Activated T-helper 1 cell treated with anti-CD3 and anti-CD28 coated beads, Interleukin-12 subunit alpha, Interleukin-12 subunit beta, Interleukin-2, Interleukin-4 antibody, amounts not matched to agents 30 ng/mL and 10 ng/mL and 1 ng/mL, durations not matched to agents 14 hours and 24 hours and 36 hours (primary cell): ENCODE data around the gene SLC41A3. TPM values are rescaled to one million over a fixed set of nuclear protein-coding genes. Genes with fewer than 3 reads are reported as not detected.
"Not testable (repeated sequence)": the region's sequence is repeated elsewhere in the genome, so short reads cannot be mapped to it uniquely, and the experiment has no call there.

Source experiments
- DNase-seq: peaks from one replicate; pipeline ENCODE4 v3.0.0; 2021; ENCODE audit warnings: low spot score
- H3K27ac Mint-ChIP-seq: one replicate; pipeline ENCODE4 v1.8.0; 2021; ENCODE audit warnings: mild to moderate bottlenecking, mixed read lengths
- H3K27me3 Mint-ChIP-seq: one replicate; pipeline ENCODE4 v1.8.0; 2022; ENCODE audit warnings: mild to moderate bottlenecking, moderate library complexity, mixed read lengths; ENCODE audit not compliant: insufficient read depth
- H3K36me3 Mint-ChIP-seq: one replicate; pipeline ENCODE4 v1.8.0; 2021; ENCODE audit warnings: low read depth, mixed read lengths
- H3K4me1 Mint-ChIP-seq: one replicate; pipeline ENCODE4 v1.8.0; 2021; ENCODE audit warnings: low read depth, mixed read lengths
- H3K4me3 Mint-ChIP-seq: one replicate; pipeline ENCODE4 v1.8.0; 2021; ENCODE audit warnings: mild to moderate bottlenecking, moderate library complexity, mixed read lengths
- H3K9me3 Mint-ChIP-seq: one replicate; pipeline ENCODE4 v1.8.0; 2021; ENCODE audit warnings: mixed read lengths
- intact Hi-C: fragments of 100-400 bp; cut with micrococcal nuclease; formaldehyde crosslinking; loops from one replicate; pipeline ENCODE4 v1.15.1; 2024
- total RNA-seq: library from RNA; stranded (reverse); gene quantifications from 2 replicates; pipeline ENCODE4 v1.2.3, GENCODE V29; 2022

SLC41A3 gene
- total RNA-seq, 1 donor from 2014 or later: 23.4 TPM

DNA sequence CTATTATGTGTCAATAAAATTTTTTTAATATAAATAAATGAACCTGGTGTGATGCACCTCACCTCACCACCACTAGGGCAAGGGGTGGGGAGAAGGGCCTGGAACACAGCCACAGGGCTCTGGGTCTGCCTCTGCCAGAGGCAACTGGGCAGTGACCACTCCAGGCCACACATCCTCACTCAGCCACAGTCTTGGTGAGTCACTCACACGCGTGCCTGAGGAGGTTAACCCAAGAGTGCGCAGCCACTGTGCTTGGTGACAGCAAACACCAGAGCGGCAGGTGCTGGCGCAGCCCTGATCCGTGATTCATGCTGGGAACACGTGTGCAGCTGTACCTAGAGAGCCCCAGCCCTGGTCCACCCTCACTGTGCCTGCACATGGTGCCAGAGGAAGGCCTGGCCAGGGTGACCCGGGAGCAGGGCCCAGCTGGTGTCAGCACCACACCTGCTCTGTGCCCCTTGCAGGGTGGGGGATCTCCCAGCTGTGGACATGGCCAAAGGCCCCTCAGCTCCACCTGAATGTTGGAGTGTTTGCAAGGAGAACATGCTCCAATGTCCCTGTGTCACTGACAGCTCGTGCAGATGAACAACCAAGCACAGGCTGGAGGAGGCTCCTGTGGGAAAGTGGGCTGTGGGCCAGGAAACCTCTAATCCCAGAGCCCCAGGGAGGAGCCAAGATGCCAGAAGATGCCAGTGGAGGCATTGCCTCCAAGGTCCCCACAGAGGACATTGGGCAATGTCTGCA lies 2.1 kb downstream of the SLC41A3 start:
- H3K9me3 Mint-ChIP-seq: no peaks in the 10 kb centered on the region
- H3K4me3 Mint-ChIP-seq: peak overlapping the region; percentile 39
- no peaks in the 10 kb centered on the region for H3K36me3 Mint-ChIP-seq
- intact Hi-C loops: loop anchor here (5.0 to 10.0 kb wide), 6 partner anchors 109 to 1513 kb away; partner anchors contain the start of genes CHCHD6, MCM2, PLXNA1 and TPRA1
- no peaks in the 10 kb centered on the region for H3K27me3 Mint-ChIP-seq
- H3K4me1 Mint-ChIP-seq: peaks cover 26% of the 10 kb centered on the region
- DNase-seq: no peak
- H3K27ac Mint-ChIP-seq: no peak overlapping the region

DNA sequence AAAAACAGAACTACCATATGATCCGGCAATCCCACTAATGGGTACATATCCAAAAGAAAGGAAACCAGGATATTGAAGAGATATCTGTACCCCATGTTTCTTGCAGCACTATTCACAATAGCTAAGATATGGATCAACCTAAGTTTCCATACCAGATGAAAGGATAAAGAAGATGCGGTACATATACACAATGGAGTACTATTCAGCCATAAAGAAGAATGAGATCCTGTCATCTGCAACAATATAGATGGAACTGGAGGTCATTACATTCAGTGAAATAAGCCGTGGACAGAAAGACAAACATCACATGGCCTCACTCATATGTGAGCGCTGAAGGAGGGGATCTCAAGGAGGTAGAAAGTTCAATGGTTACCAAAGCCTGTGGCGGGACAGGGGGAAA lies 3.0 kb downstream of the SLC41A3 start:
- Mint-ChIP-seq H3K4me3 (no peak overlapping the region), H3K36me3 (no peaks in the 10 kb centered on the region), H3K4me1 (peaks cover 24% of the 10 kb centered on the region), H3K27me3 (no peaks in the 10 kb centered on the region), H3K9me3 (no peaks in the 10 kb centered on the region), H3K27ac (no peak overlapping the region)
- no peak for DNase-seq
- intact Hi-C loops: loop anchor here (5.0 to 10.0 kb wide), 6 partner anchors 109 to 1514 kb away; partner anchors contain the start of genes CHCHD6, MCM2, PLXNA1 and TPRA1

DNA sequence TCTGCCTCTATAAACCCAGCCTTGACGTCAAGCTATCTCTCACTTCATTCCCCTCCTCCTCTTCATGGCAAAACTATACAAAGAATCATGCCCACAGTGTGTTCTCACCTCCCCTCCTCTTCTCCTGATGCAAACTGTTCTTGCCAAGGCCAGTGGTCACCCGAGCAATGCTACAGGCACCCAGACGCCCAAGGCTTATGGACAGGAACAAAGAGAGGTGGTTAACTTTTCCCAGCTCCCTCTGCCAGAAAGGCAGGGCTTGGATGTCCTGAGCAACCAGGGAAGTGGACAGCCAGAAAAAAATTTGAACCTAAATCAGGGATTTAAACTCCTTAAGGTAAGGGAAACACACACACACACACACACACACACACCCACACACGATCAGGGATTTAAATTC lies 5.1 kb downstream of the SLC41A3 start:
- H3K9me3 Mint-ChIP-seq: no peaks in the 10 kb centered on the region
- intact Hi-C loops: no loop called here
- no peak for DNase-seq
- peaks cover 3% of the 10 kb centered on the region for H3K27me3 Mint-ChIP-seq
- peaks cover 7% of the 10 kb centered on the region for H3K4me1 Mint-ChIP-seq
- no peaks in the 10 kb centered on the region for H3K36me3 Mint-ChIP-seq
- H3K4me3 Mint-ChIP-seq: no peak overlapping the region
- H3K27ac Mint-ChIP-seq: no peak overlapping the region

DNA sequence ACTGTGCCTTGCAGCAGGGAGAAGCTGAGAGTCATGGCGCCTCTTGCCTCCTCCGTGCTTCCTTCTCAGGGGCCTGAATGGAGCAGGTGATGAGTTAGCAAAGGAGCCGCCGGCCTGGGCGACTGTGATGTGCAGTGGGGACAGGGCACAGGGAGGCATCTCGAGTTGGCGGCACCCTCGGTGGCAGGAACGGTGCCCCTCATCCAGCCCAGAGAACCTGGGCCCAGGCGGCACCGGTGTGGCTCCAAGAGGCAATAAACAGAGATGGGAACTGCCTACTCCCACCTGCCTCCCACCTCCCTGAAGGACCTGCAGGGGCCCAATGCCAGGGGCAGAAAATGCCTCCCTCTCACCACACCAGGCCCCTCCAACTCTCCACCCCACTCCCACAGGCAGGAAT lies 6.2 kb downstream of the SLC41A3 start:
- Mint-ChIP-seq H3K4me1 (peaks cover under 1% of the 10 kb centered on the region), H3K4me3 (no peak overlapping the region), H3K36me3 (peaks cover 2% of the 10 kb centered on the region), H3K27ac (no peak overlapping the region), H3K27me3 (peaks cover 3% of the 10 kb centered on the region), H3K9me3 (peaks cover 2% of the 10 kb centered on the region)
- no peak for DNase-seq
- intact Hi-C loops: no loop called here

DNA sequence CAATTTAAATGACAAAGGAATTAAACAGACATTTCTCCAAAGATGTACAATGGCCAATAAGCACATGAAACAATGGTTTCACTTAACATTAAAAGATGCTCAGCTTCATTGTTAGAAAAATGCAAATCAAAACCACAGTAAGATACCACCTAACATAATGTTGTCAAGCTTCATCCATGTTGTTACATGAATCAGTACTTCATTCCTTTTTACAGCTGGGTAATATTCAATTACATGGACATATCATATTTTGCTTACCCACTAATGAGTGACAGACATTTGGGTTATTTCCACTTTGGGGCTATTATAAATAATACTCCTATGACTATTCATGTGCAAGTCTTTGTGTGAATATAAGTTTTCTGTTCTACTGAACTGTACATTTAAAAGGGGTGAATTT lies 7.8 kb downstream of the SLC41A3 start:
- H3K36me3 Mint-ChIP-seq: peaks cover 4% of the 10 kb centered on the region
- DNase-seq: no peak
- H3K4me3 Mint-ChIP-seq: no peak overlapping the region
- H3K9me3 Mint-ChIP-seq: peaks cover 4% of the 10 kb centered on the region
- no peak overlapping the region for H3K27ac Mint-ChIP-seq
- H3K27me3 Mint-ChIP-seq: peaks cover 3% of the 10 kb centered on the region
- H3K4me1 Mint-ChIP-seq: no peaks in the 10 kb centered on the region
- intact Hi-C loops: no loop called here

DNA sequence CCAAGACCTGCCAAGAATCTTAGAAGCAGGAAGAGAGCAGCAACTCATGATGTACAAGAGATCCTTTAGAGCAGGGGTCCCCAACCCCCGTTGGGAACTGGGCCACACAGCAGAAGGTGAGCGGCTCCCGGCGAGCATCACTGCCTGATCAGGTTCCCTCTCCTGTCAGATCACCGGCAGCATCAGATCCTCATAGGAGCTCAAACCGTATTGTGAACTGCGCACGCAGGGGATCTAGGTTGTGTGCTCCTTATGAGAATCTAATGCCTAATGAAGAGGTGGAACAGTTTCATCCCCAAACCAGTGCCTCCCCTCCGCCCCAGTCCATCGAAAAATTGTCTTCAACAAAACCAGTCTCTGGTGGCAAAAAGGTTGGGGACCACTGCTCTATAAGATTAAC lies 13.8 kb downstream of the SLC41A3 start:
- H3K4me1 Mint-ChIP-seq: no peaks in the 10 kb centered on the region
- intact Hi-C loops: no loop called here
- DNase-seq: no peak

DNA sequence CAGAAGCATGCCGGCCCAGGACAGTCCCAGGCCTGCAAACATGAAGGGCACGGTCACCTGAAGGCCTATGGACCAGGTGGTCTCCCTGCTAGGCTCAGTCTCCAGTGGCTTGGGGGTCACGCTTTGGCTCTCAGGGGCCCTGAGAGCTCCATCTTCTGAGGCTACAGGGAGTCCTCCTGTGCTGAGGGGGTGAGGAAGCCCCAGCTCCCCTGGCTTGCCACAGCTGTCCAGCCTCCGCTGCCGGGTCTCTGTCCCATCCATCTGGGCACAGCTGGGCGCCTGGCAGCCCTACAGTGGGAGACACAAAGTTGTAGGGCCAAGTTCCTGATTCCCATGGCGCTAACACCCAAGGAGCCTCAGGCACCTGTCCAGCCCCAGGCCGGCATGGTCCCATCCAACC lies 16.0 kb downstream of the SLC41A3 start:
- Mint-ChIP-seq H3K4me3 (no peak overlapping the region), H3K4me1 (no peaks in the 10 kb centered on the region), H3K27ac (no peak overlapping the region), H3K9me3 (peaks cover 4% of the 10 kb centered on the region), H3K36me3 (peaks cover 4% of the 10 kb centered on the region), H3K27me3 (no peaks in the 10 kb centered on the region)
- no peak for DNase-seq
- intact Hi-C loops: no loop called here

More for the DNA sequence above, 13.8 kb downstream of the SLC41A3 start:
- peaks cover 4% of the 10 kb centered on the region for H3K9me3 Mint-ChIP-seq
- H3K27ac Mint-ChIP-seq: no peak overlapping the region
- peaks cover 3% of the 10 kb centered on the region for H3K27me3 Mint-ChIP-seq
- H3K36me3 Mint-ChIP-seq: peaks cover 4% of the 10 kb centered on the region
- H3K4me3 Mint-ChIP-seq: no peak overlapping the region

DNA sequence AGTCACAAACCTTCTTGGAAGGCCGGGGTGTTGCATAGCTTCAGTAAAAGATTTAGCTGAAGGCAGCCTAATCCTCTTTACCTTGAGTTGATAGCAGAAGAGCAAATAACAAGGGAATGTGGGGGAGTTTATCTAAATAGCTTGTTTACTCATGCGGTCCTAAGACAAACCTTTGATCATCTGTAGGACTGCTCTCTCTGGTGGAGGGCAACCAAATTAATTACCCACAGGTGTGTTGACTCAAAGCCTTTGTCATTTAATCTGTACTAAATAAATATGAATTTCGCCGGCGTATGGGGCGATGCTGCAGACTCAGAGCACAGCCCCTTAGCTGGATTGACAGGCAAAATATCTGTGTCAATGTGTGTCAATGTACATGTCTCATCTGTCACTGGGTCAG lies 17.2 kb downstream of the SLC41A3 start:
- H3K27me3 Mint-ChIP-seq, DNase-seq, H3K27ac Mint-ChIP-seq, H3K9me3 Mint-ChIP-seq, intact Hi-C loops, H3K4me3 Mint-ChIP-seq, H3K36me3 Mint-ChIP-seq, H3K4me1 Mint-ChIP-seq: not testable (repeated sequence)

DNA sequence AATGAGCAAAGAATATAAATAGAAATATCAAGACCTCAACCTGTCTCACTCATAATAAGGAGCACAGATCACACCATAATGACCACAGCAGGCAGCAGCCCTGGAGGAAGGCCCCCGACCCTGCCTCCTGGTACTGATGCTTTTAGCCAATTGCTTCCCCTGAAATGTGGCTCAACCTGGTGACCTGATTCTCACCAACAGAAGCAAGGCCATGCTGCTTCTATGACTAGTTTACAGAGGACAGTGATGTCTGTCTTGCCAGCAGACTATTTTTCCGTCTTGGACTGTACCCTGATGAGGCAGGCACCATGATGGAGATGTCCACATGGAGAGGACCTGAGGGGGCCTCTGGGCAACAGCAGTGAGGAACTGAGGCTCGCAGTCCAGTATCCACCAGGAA lies 18.0 kb downstream of the SLC41A3 start:
- H3K9me3 Mint-ChIP-seq: no peaks in the 10 kb centered on the region

DNA sequence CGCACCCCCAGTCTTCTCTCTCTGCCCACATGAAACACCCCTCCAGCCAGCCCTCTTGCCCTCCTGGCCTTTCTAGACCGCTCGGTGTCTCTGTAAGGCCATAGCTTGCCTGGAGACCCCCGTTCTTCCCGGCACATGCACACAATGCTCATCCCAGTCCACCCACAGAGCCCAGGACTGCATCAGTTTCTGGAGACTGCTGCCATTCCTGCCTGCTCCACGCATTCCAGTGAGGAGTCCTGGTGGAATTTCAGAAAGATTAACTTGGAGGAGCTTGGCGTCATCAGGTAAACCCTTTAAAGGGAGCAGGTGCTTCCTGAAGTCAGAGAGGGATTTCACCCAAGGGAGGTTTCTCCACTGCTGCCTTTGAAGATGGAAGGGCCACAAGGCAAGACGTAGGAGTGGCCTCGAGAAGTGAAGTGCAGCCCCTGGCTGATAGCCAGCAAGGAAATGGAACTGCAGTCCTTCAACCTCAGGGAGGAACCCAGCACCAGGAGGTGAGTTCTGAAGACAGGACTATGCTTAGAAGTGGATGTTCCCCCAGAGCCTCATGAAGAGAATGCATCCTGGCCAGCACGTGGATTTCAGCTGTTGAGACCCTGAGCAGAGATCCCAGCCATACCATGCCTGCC lies 19.2 kb downstream of the SLC41A3 start:
- intact Hi-C loops: no loop called here
- no peaks in the 10 kb centered on the region for H3K36me3 Mint-ChIP-seq
- no peaks in the 10 kb centered on the region for H3K4me1 Mint-ChIP-seq
- no peak overlapping the region for H3K4me3 Mint-ChIP-seq
- H3K9me3 Mint-ChIP-seq: no peaks in the 10 kb centered on the region
- DNase-seq: no peak
- H3K27me3 Mint-ChIP-seq: no peaks in the 10 kb centered on the region
- H3K27ac Mint-ChIP-seq: no peak overlapping the region

More for the DNA sequence above, 18.0 kb downstream of the SLC41A3 start:
- DNase-seq: no peak
- intact Hi-C loops: no loop called here
- Mint-ChIP-seq H3K36me3 (no peaks in the 10 kb centered on the region), H3K27ac (no peak overlapping the region), H3K27me3 (no peaks in the 10 kb centered on the region), H3K4me3 (no peak overlapping the region), H3K4me1 (no peaks in the 10 kb centered on the region)

DNA sequence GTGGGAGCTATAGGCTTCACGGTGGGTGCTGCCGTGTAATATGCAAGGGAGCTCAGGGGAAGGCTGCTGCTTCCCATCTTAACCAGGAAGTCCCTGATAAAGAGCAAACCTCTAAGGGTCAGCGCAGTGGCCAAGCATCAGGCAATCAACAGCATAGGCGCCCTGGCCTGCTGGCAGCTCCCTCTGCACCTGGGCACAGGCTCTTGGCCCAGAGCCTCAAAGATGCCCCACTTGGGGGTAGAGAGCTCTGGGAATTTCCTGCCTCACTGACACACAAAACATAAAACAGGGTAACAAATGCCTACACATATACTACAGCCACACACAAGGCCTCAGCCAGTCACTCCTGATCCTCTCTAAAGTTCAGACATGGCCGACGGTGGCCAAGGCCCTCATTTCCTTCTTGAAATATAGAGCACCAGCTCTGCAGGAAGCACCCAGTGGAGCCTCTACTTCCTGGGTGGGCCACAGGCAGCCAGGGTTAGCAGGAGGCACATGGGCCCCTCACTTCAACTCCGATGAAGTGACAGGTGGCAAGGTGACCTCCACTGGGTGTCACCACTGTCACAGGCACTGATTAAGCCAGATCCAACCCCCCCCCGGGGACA lies 20.5 kb downstream of the SLC41A3 start:
- no peak for DNase-seq
- intact Hi-C loops: no loop called here
- Mint-ChIP-seq H3K9me3 (no peaks in the 10 kb centered on the region), H3K4me3 (no peak overlapping the region), H3K4me1 (no peaks in the 10 kb centered on the region), H3K36me3 (no peaks in the 10 kb centered on the region), H3K27me3 (no peaks in the 10 kb centered on the region), H3K27ac (no peak overlapping the region)

DNA sequence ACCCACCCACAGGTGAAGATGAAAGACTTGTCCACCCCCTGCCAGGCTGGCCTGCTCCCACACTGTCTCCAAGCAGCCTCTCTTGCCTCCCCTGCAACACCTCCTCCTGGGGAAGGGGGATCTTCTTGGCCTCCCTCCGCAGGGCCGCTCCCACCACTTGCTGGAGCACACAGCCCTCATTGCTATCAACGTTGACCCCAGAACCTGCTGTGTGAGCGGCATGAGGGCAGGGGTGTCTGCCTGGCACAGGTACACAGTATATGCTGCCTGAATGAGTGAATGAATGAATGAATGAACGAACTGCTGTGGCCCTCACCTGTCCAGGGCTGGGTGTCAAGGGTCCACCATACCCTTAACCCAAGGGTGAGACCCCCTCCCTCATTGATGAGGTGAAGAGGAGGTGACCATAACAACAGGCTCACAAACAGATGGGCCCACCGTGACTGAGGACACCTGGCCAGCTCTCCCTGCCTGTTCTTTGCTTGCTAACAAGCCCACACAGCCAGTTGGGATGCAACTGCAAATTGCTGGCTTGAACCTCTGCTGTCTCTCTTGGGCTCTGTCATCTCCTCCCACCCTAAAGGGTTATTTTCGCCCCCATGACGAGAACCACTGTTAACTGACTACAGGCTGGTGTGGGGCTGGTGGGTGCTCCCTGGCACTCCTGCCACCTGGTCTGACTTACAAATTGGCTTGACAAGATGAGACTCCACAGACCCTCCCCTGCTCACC lies 22.5 kb downstream of the SLC41A3 start:
- no peaks in the 10 kb centered on the region for H3K9me3 Mint-ChIP-seq
- no peak overlapping the region for H3K27ac Mint-ChIP-seq
- intact Hi-C loops: no loop called here
- H3K27me3 Mint-ChIP-seq: no peaks in the 10 kb centered on the region
- DNase-seq: no peak
- H3K4me3 Mint-ChIP-seq: no peak overlapping the region
- H3K4me1 Mint-ChIP-seq: no peaks in the 10 kb centered on the region
- H3K36me3 Mint-ChIP-seq: no peaks in the 10 kb centered on the region
